ENCODE measurements around the gene UBE4B.

Gene UBE4B

GRCh38 chr1:10057796-10058195 lies 25.0 kb downstream of the UBE4B start:
- Histone ChIP-seq H3K4me3 (ENCODE audit: control insufficient read depth in 1 of 7, extremely low read depth in 1 of 7, insufficient read depth in 4 of 7, low read depth in 2 of 7, low read length in 6 of 7) (no peak overlapping the region), H3K4me1 (ENCODE audit: control extremely low read depth in 1 of 4, control insufficient read depth in 4 of 4, insufficient read depth in 4 of 4, low read length in 3 of 4) (peaks cover 0 to 5% (median 2%) of the 10 kb centered on the region in 4 experiments), H3K27me3 (replicated peaks in 2 of 5; ENCODE audit: control insufficient read depth in 4 of 5, insufficient read depth in 5 of 5, low read length in 4 of 5) (no peaks in the 10 kb centered on the region), H3K27ac (ENCODE audit: insufficient read depth in 1 of 2, low read depth in 1 of 2, low read length in 2 of 2, poor library complexity in 1 of 2, severe bottlenecking in 2 of 2) (no peak overlapping the region), H3K36me3 (ENCODE audit: control insufficient read depth in 4 of 4, insufficient read depth in 4 of 4, low read length in 3 of 4) (peaks cover 0 to 20% (median 11%) of the 10 kb centered on the region in 4 experiments), H3K9me3 (ENCODE audit: control extremely low read depth in 1 of 5, control insufficient read depth in 4 of 5, insufficient read depth in 2 of 5, low read depth in 1 of 5, low read length in 4 of 5) (no peaks in the 10 kb centered on the region)
- POLR2A ChIA-PET, result no interaction called here
- WGBS (ENCODE audit: insufficient coverage), result 95% methylated on average over 5 of the region's 5 CpGs
- CTCF ChIA-PET, result no interaction called here
- no peak for DNase-seq

GRCh38 chr1:10059342-10059718 lies 26.6 kb downstream of the UBE4B start:
- Histone ChIP-seq H3K36me3 (ENCODE audit: control insufficient read depth in 4 of 4, insufficient read depth in 4 of 4, low read length in 3 of 4) (peaks cover 0 to 18% (median 11%) of the 10 kb centered on the region in 4 experiments), H3K4me3 (ENCODE audit: control insufficient read depth in 1 of 7, extremely low read depth in 1 of 7, insufficient read depth in 4 of 7, low read depth in 2 of 7, low read length in 6 of 7) (no peak overlapping the region), H3K27me3 (replicated peaks in 2 of 5; ENCODE audit: control insufficient read depth in 4 of 5, insufficient read depth in 5 of 5, low read length in 4 of 5) (no peaks in the 10 kb centered on the region), H3K9me3 (ENCODE audit: control extremely low read depth in 1 of 5, control insufficient read depth in 4 of 5, insufficient read depth in 2 of 5, low read depth in 1 of 5, low read length in 4 of 5) (no peaks in the 10 kb centered on the region), H3K4me1 (ENCODE audit: control extremely low read depth in 1 of 4, control insufficient read depth in 4 of 4, insufficient read depth in 4 of 4, low read length in 3 of 4) (peaks cover 2 to 8% (median 7%) of the 10 kb centered on the region in 4 experiments), H3K27ac (ENCODE audit: insufficient read depth in 1 of 2, low read depth in 1 of 2, low read length in 2 of 2, poor library complexity in 1 of 2, severe bottlenecking in 2 of 2) (no peak overlapping the region)
- POLR2A ChIA-PET, result no interaction called here
- WGBS (ENCODE audit: insufficient coverage), result 98% methylated on average over 8 of the region's 8 CpGs
- no peak for DNase-seq
- CTCF ChIA-PET, result interaction anchor here (0.8 kb wide), 2 partner anchors 19 to 42 kb away, joined by 3 read pairs; no protein-coding TSS in a partner anchor

- POLR2A ChIA-PET, result no interaction called here
Measured at GRCh38 chr1:10060311-10061100, 27.7 kb downstream of the UBE4B start.

GRCh38 chr1:10061276-10061675 lies 28.5 kb downstream of the UBE4B start:
- DNase-seq, result no peak
- H3K27me3 ChIP-seq (replicated peaks in 2 of 5; ENCODE audit: control insufficient read depth in 4 of 5, insufficient read depth in 5 of 5, low read length in 4 of 5), result no peaks in the 10 kb centered on the region
- ChIA-PET POLR2A (no interaction called here), CTCF (interaction anchor here (0.5 kb wide), 1 partner anchor 169 kb away, joined by 3 read pairs; no protein-coding TSS in a partner anchor)
- H3K36me3 ChIP-seq (ENCODE audit: control insufficient read depth in 4 of 4, insufficient read depth in 4 of 4, low read length in 3 of 4), result peaks cover 0 to 23% (median 11%) of the 10 kb centered on the region in 4 experiments
- no peak overlapping the region for H3K27ac ChIP-seq (ENCODE audit: insufficient read depth in 1 of 2, low read depth in 1 of 2, low read length in 2 of 2, poor library complexity in 1 of 2, severe bottlenecking in 2 of 2)
- WGBS (ENCODE audit: insufficient coverage), result 100% methylated on average over 5 of the region's 5 CpGs
- peaks cover 5 to 24% (median 19%) of the 10 kb centered on the region in 4 experiments for H3K4me1 ChIP-seq (ENCODE audit: control extremely low read depth in 1 of 4, control insufficient read depth in 4 of 4, insufficient read depth in 4 of 4, low read length in 3 of 4)
- no peaks in the 10 kb centered on the region for H3K9me3 ChIP-seq (ENCODE audit: control extremely low read depth in 1 of 5, control insufficient read depth in 4 of 5, insufficient read depth in 2 of 5, low read depth in 1 of 5, low read length in 4 of 5)
- no peak overlapping the region for H3K4me3 ChIP-seq (ENCODE audit: control insufficient read depth in 1 of 7, extremely low read depth in 1 of 7, insufficient read depth in 4 of 7, low read depth in 2 of 7, low read length in 6 of 7)

More at GRCh38 chr1:10060311-10061100, 27.7 kb downstream of the UBE4B start:
- H3K4me1 ChIP-seq (ENCODE audit: control extremely low read depth in 1 of 4, control insufficient read depth in 4 of 4, insufficient read depth in 4 of 4, low read length in 3 of 4), result peaks cover 5 to 18% (median 14%) of the 10 kb centered on the region in 4 experiments
- H3K27ac ChIP-seq (ENCODE audit: insufficient read depth in 1 of 2, low read depth in 1 of 2, low read length in 2 of 2, poor library complexity in 1 of 2, severe bottlenecking in 2 of 2), result no peak overlapping the region
- no peaks in the 10 kb centered on the region for H3K9me3 ChIP-seq (ENCODE audit: control extremely low read depth in 1 of 5, control insufficient read depth in 4 of 5, insufficient read depth in 2 of 5, low read depth in 1 of 5, low read length in 4 of 5)
- DNase-seq, result no peak
- WGBS (ENCODE audit: insufficient coverage), result 100% methylated on average over 3 of the region's 8 CpGs
- peaks cover 0 to 23% (median 11%) of the 10 kb centered on the region in 4 experiments for H3K36me3 ChIP-seq (ENCODE audit: control insufficient read depth in 4 of 4, insufficient read depth in 4 of 4, low read length in 3 of 4)
- no peak overlapping the region for H3K4me3 ChIP-seq (ENCODE audit: control insufficient read depth in 1 of 7, extremely low read depth in 1 of 7, insufficient read depth in 4 of 7, low read depth in 2 of 7, low read length in 6 of 7)
- CTCF ChIA-PET, result no interaction called here
- no peaks in the 10 kb centered on the region for H3K27me3 ChIP-seq (replicated peaks in 2 of 5; ENCODE audit: control insufficient read depth in 4 of 5, insufficient read depth in 5 of 5, low read length in 4 of 5)

DNA sequence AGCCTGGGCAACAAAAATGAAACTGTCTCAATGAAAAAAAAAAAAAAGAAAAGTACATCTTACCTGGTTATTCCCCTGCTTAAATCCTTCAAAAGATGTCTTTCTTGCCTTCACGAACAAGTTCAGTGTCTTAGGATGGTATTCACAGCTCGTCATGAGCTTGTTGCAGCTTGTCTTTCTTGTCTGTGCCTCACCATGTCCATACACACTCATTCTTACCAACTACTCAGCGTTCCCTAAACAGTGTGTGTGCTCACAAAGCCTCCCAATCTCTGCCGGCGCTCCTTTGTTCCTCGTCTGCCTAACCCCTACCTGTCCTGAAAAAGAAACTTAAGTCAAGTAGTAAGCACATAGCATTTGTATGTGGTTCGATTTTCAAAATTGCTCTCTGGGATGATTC lies 31.1 kb downstream of the UBE4B start:
- Histone ChIP-seq H3K27ac (ENCODE audit: insufficient read depth in 1 of 2, low read depth in 1 of 2, low read length in 2 of 2, poor library complexity in 1 of 2, severe bottlenecking in 2 of 2) (no peak overlapping the region), H3K4me1 (ENCODE audit: control extremely low read depth in 1 of 4, control insufficient read depth in 4 of 4, insufficient read depth in 4 of 4, low read length in 3 of 4) (peaks cover 11 to 35% (median 32%) of the 10 kb centered on the region in 4 experiments), H3K4me3 (ENCODE audit: control insufficient read depth in 1 of 7, extremely low read depth in 1 of 7, insufficient read depth in 4 of 7, low read depth in 2 of 7, low read length in 6 of 7) (no peak overlapping the region), H3K9me3 (ENCODE audit: control extremely low read depth in 1 of 5, control insufficient read depth in 4 of 5, insufficient read depth in 2 of 5, low read depth in 1 of 5, low read length in 4 of 5) (no peaks in the 10 kb centered on the region), H3K36me3 (ENCODE audit: control insufficient read depth in 4 of 4, insufficient read depth in 4 of 4, low read length in 3 of 4) (peaks cover 0 to 11% (median 6%) of the 10 kb centered on the region in 4 experiments), H3K27me3 (replicated peaks in 2 of 5; ENCODE audit: control insufficient read depth in 4 of 5, insufficient read depth in 5 of 5, low read length in 4 of 5) (no peaks in the 10 kb centered on the region)
- no peak for DNase-seq
- ChIA-PET CTCF (interaction anchor here (1.1 kb wide), 2 partner anchors 25 to 114 kb away, joined by 3 read pairs; no protein-coding TSS in a partner anchor), POLR2A (interaction anchor here (0.6 kb wide), 1 partner anchor 11 kb away, joined by 3 read pairs; no protein-coding TSS in a partner anchor)
- WGBS (ENCODE audit: insufficient coverage), result 97% methylated on average over 5 of the region's 7 CpGs

- ChIA-PET CTCF (no interaction called here), POLR2A (no interaction called here)
- Histone ChIP-seq H3K4me1 (ENCODE audit: control extremely low read depth in 1 of 4, control insufficient read depth in 4 of 4, insufficient read depth in 4 of 4, low read length in 3 of 4) (peaks cover 11 to 35% (median 31%) of the 10 kb centered on the region in 4 experiments), H3K27ac (ENCODE audit: insufficient read depth in 1 of 2, low read depth in 1 of 2, low read length in 2 of 2, poor library complexity in 1 of 2, severe bottlenecking in 2 of 2) (no peak overlapping the region), H3K9me3 (ENCODE audit: control extremely low read depth in 1 of 5, control insufficient read depth in 4 of 5, insufficient read depth in 2 of 5, low read depth in 1 of 5, low read length in 4 of 5) (no peaks in the 10 kb centered on the region), H3K36me3 (ENCODE audit: control insufficient read depth in 4 of 4, insufficient read depth in 4 of 4, low read length in 3 of 4) (peaks cover 0 to 7% (median 0%) of the 10 kb centered on the region in 4 experiments), H3K4me3 (ENCODE audit: control insufficient read depth in 1 of 7, extremely low read depth in 1 of 7, insufficient read depth in 4 of 7, low read depth in 2 of 7, low read length in 6 of 7) (peak overlapping the region in 1 of 7 experiments; percentile 16), H3K27me3 (replicated peaks in 2 of 5; ENCODE audit: control insufficient read depth in 4 of 5, insufficient read depth in 5 of 5, low read length in 4 of 5) (no peaks in the 10 kb centered on the region)
- peak in 1 of 3 donors; percentile 41 for DNase-seq
- WGBS (ENCODE audit: insufficient coverage), result 94% methylated on average over 4 of the region's 8 CpGs
Measured at GRCh38 chr1:10064416-10065343, 31.9 kb downstream of the UBE4B start.
